Stimulated activated CD4-positive, alpha-beta T cell treated with anti-CD3 and anti-CD28 coated beads, Interleukin-4, amount 100 ng/mL, for 24 hours (primary cell): ENCODE data around the gene ADAMTS17.

Experiments
- DNase-seq: peaks from one replicate; pipeline ENCODE4 v3.0.0-alpha.2; 2020

Gene ADAMTS17

DNA sequence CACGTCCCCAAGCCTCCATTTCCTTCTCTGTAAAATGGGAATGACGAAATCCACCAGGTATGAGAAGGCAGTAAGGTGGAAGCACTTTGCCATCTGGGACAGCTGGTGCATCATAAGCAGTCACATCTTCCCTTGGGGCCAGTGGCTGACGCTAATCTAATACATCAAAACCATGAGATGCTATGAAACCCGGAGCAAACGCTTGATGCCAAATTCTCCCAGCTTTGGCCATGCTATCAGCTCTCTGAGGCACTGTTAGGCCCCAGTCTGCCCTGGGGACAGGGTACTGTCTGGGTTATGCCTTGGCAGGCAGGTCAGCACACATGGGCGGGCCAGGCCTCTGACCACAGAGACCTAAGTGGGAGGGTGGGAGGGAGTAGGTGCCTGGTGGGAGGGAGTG lies 66.1 kb downstream of the ADAMTS17 start:
- no peak for DNase-seq

DNA sequence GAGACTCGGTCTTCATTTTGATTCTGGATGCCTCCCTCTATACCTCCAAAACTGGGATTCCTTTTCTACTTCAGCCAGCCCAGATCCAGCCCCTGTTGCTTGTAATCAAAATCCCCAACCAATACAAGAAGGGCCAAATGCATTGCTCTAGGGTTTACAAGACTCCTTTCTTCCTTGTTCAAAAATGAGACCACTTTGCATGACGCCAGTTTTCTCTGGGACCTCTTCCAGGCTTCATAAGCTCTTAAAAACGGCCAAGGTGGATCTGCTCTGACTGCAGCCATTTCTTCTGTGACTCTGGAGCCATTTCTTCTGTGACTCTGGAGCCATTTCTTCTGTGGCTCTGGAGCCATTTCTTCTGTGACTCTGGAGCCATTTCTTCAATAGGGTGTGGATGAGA lies 71.9 kb downstream of the ADAMTS17 start:
- DNase-seq = no peak

- DNase-seq = no peak
Measured at GRCh38 chr15:100266166-100266565, 75.6 kb downstream of the ADAMTS17 start.

GRCh38 chr15:100265641-100266035 lies 76.1 kb downstream of the ADAMTS17 start:
- no peak for DNase-seq

DNA sequence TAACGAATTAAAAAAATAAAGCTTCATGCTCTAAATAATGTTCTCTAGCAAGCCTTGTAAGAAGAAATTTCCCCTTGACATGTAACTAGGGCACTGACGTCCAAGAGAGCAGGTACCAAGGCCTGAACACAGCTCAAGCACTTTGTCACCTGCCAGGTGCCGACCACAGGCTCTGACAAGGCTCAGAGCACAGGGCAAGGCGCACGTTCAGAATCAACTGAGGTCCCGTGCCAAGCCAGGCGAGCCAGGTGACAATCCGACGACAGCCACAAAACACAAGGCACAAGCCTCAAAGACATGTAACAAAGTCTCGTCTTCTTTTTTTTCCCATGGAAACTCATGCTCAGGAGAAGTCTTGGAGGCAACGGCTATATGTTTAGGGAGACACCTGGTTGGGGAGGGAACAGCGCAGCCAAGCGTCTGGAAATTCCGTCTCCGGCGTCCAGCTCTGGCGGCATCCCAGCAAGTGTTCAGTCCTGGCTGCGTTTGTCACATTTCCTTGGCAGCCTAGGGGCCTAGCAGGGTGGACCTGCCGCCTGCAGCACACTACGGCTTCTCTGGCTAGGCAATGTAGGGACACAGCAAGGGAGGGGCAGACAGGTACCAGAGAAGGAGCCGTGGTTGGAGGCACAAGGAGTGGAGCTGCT lies 76.7 kb downstream of the ADAMTS17 start:
- no peak for DNase-seq

DNA sequence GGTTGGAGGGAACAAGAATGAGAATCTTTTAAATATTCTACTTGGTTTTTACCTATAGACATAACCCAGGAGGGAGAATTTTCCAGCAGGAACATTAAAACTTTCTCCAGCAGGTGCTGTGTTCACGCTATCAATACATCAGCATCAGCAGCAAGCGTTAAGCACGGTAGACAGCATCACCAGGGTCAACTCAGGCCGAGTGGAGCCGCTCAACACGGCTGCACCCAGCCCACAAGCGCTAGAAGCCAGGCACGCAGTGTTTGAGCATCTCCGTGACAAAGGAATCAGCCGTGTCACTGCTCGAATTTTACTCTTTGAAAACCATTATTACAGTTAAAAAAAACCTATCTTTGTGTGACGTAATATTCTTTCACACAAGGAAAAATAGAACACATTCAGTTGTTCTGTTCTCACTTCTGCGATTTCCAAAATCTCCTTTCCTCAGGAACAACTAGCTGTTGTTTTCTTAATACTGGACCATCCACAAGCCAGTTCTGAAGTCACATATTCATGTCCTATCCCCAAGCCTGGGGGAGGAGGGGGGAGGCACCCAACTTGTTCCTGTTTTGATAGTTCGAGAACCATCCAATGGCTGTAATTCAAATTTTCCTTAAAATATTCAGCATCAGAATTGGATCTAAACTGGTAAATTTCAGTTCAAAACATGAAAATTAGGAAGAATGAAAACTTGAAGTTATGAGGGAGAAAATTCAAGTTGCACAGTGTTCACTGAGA lies 77.9 kb downstream of the ADAMTS17 start:
- no peak for DNase-seq

- no peak for DNase-seq
Measured at GRCh38 chr15:100263031-100263430, 78.7 kb downstream of the ADAMTS17 start.

- no peak for DNase-seq
Measured at GRCh38 chr15:100261302-100262240, 80.2 kb downstream of the ADAMTS17 start.

DNA sequence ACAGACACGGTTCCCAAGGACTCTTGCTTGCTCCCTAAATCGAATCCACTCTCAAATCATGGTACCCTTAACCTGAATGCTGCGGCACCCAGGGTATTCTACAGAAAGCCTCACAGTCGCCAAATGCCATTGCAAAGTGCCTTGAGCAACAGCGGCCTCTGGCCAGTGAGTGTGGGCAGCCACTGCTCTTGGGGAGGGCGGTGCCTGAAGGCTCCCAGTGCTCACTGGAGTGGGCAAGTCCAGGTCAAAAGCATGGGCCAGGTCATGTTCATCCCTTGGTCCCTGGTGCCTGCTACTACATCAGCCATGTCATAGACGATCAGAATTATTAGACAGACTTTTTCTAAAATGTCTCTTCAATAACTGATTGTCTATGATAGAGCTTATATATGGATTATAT lies 82.5 kb downstream of the ADAMTS17 start:
- no peak for DNase-seq

DNA sequence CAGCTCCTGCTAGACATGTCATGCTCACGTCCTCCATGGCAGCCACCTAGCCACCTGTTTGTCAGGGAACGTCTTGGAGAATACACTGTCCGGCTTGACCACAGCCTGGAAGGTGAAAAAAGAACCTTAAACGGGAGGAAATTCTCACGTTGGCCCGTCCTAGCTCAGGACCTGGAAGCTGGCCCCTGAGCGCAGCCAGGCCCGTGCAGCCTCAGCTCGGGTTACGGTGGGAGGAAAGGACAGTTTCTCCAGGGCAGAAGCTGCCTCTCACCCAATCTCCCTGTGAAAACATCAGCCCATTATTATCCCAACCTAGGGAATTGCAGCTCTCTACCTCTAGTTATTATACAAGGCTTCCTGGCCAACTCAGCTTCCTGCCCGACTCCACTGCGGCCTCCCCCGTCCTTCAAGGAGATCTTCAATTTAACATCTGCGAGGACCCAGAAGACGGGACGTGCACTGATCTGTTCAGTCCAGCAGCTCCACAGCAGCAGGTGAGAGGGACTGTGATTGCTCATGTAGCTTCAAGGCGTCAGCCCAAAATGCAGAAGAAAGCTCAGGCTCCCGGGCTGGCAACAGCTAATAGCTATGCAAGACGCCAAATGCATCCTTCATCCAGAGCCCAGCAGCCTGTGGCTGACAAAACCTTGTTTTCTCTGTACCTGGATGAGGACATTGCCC lies 84.7 kb downstream of the ADAMTS17 start:
- DNase-seq = no peak

DNA sequence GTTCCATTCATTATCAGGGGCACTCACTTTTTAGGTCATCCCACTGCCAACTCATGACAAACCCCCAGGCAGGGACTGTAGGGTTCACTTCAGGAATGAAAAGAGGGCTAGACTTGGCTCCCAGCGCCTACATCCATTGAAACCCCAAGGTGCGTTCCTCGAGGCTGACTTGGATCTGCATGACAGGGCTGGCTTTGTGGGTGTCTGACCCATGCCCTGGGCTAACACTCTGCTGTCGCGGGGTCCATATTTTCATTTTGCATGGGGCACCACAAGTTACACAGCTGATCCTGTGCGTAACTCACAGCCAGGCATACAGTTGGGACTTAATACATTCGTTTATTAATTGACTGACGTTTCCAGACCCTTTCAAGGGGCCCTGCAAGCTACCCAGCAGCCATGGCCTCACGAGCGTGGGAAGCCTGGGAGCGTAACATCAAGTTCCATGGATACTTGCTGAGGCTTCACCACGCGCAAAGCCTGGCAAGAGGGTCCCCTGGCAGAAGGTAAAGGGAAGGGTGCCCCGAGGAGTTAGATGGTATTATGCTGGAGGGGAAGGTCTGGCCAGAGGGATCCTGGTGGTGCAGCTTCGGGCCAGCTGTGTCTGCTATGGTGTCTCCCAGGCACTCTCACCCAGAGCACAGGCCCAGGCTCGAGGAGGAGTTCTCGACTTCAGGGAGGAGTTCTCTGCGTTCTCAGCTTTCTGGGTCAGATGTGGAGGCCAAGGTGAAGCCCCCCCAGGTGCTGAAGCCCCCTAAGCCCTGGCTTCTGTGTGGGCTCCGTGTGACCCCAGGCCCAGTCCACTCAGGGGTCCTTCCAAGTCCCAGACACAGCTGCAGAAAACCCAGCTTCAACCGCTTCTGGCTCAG lies 85.4 kb downstream of the ADAMTS17 start:
- DNase-seq = no peak

- DNase-seq = no peak
Measured at GRCh38 chr15:100255644-100256043, 86.1 kb downstream of the ADAMTS17 start.

DNA sequence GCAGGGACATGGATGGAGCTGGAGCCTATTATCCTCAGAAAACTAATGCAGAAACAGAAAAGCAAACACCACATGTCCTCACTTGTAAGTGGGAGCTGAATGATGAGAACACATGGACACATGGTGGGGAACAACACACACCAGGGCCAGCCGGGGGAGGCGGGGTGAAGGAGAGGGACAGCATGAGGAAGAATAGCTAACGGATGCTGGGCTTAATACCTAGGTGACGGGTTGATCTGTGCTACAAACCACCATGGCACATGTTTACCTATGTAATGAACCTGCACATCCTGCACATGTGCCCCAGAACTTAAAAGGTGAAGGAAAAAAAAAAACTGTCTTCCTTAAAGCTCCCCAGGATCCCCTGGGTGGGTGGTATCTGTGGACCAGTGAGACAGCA lies 87.1 kb downstream of the ADAMTS17 start:
- DNase-seq = no peak

DNA sequence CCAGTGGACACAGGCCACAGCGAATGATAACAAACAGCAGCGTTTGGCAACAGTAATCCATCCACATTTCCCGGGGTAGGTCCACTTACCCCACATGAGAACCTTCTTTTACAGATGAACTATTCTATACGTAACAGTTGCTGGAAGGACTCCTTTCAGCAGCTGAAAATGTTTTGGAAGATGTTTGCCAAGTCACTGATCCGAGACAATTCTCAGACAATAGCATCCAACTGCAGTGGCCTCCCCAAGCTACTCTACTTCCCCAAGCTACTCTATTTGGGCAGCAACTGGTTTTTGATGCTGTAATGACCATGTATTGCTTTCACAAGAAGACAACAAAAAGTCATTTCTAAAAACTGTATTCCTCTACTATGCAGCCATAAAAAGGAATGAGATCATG lies 87.5 kb downstream of the ADAMTS17 start:
- DNase-seq = no peak

DNA sequence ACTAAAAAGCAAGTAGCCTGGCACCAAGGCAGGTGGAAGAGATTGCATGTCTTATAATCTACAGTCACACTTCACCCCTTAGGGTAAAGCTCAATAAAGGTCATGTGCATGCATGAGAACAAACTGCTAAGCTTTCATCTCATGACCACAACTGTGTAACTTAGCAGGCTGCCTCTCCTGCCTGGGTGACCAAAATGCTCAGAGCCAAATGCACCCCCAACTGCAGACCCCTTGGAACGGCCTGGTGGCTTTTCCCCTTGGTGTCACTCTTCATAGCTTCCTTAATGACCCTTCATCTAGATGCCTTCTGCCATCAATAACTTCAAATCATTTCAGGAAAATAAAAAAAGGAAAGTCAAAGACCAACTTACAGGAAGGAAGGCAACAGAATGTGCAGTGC lies 88.1 kb downstream of the ADAMTS17 start:
- no peak for DNase-seq

GRCh38 chr15:100252779-100253417 lies 88.9 kb downstream of the ADAMTS17 start:
- no peak for DNase-seq

DNA sequence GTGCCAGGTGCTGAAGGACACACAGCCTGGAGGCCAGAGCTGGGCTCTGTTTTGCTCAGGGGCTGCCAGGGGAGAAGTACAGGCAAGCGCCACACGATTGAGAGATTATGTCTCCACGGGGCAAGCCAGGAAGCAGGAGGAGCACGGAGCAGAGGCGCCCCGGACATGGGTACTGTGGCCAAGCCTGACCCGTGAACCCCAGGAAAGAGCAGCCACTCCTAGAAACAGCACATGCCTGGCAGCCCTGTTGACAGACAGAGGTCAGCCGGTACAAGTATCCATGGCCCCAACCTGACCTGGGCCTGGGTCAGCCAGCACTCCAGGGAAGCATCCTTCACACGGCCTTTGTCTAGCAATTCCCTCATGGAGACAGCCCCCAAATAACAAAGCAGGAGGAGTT lies 89.4 kb downstream of the ADAMTS17 start:
- DNase-seq = no peak

DNA sequence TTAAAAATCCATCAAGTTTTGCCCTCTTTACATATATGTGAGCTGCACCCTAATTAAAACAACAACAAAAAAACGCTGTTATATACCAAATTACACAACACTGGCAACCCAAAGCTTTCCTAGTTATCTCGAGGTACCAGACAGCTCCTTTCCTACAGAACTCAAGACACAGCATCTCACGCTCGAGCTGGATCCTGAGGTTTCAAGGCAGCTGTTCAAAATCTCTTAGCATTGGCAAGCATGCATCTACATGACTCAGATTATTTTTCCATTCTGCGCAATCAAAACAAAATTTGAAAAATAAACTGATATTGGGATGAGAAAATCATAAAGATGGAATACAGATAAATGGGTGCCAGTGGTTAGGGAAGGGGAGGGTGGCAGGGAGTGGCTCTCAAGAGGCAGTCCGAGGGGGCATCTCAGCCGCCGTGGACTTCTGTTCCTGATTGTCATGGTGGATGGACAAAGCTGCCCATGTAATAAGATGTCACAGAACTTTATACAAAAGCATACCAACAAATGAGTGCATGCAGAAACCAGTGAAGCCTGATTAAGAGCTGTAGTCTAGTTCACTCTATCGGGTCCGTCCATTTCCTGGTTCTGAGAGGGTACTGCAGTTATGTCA lies 91.5 kb downstream of the ADAMTS17 start:
- DNase-seq = no peak

GRCh38 chr15:100249096-100249815 lies 92.5 kb downstream of the ADAMTS17 start:
- no peak for DNase-seq

GRCh38 chr15:100248236-100248635 lies 93.5 kb downstream of the ADAMTS17 start:
- DNase-seq = no peak
